TTC549 (cell line): ENCODE results near the gene HSF2.
"Not testable (repeated sequence)": the region's sequence is repeated elsewhere in the genome, so short reads cannot be mapped to it uniquely, and the experiment has no call there.

Experiments used
- FAIRE-seq: peaks from 2 replicates; lab custom pipeline; 2012; peaks lifted over from hg19 to GRCh38; lab: Jason Lieb, UNC

HSF2 gene

GRCh38 chr6:122455116-122455515 is 55.7 kb downstream of the HSF2 start:
- FAIRE-seq: not testable (repeated sequence)

GRCh38 chr6:122458087-122458486 is 58.6 kb downstream of the HSF2 start:
- no peak for FAIRE-seq

- FAIRE-seq: no peak
Observed at GRCh38 chr6:122459240-122459639, 59.8 kb downstream of the HSF2 start.

GRCh38 chr6:122459865-122460416 is 60.5 kb downstream of the HSF2 start:
- not testable (repeated sequence) for FAIRE-seq

- no peak for FAIRE-seq
Observed at GRCh38 chr6:122461885-122462284, 62.4 kb downstream of the HSF2 start.

GRCh38 chr6:122471107-122472021 is 71.9 kb downstream of the HSF2 start, which contains the start of gene SERINC1:
Gene SERINC1 (minus strand): TSS chr6:122471807. CDS start chr6:122471737, 70 bp downstream.
- peak; percentile 90 for FAIRE-seq

- FAIRE-seq: no peak
Observed at GRCh38 chr6:122472022-122472340, 72.5 kb downstream of the HSF2 start.

GRCh38 chr6:122476131-122476530 is 76.7 kb downstream of the HSF2 start:
- FAIRE-seq: peak; percentile 80

GRCh38 chr6:122482750-122483080 is 83.3 kb downstream of the HSF2 start:
- no peak for FAIRE-seq
